GM20000 (cell line): ENCODE results near the gene DCLK1.

Experiments used
- DNase-seq: peaks from one replicate; pipeline ENCODE4 v3.0.0; 2012; ENCODE audit warnings: low spot score
- TF ChIP-seq, protein P1 (sequence below): IDR thresholded peaks from 2 replicates; pipeline ENCODE4 v1.5.1; 2012; ENCODE audit warnings: mild to moderate bottlenecking, control low read depth; ENCODE audit errors: extremely low read depth, missing control alignments

Gene DCLK1

DNA sequence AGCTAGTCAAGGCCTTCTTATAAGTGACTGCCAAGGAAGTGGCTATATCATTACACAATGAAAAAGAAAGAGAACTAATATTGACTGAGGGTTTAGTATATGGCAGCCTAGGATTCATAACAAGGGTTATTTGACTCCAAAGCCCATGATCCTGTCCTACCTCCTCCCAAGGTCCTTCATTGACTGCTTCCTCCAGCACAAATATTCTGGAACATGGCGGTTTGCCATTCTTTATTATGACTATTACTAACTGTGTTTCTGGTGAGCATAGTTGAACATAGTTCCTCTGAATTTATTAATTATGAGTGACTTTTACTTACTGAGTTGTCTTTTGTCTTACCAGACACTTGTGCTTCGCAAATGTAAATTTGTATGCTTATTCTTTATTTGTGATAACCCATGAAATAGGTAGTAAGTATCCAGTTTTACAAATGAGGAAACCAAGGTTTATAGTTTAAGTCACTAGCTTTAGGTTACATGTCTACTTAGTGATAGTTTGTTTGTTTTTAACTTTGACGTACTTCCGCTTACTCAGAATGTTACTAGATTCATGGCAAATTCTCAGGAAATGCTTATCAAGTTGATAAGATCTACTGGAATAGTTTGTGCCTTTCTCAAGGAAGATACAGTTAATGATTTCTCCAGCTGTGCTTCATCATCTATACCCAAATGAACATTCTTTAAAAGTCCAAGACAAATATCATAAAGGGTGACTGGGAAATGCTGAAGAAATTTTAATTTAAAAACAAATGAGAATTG, 15.5 kb upstream of the DCLK1 start:
- TF ChIP-seq, protein P1, sequence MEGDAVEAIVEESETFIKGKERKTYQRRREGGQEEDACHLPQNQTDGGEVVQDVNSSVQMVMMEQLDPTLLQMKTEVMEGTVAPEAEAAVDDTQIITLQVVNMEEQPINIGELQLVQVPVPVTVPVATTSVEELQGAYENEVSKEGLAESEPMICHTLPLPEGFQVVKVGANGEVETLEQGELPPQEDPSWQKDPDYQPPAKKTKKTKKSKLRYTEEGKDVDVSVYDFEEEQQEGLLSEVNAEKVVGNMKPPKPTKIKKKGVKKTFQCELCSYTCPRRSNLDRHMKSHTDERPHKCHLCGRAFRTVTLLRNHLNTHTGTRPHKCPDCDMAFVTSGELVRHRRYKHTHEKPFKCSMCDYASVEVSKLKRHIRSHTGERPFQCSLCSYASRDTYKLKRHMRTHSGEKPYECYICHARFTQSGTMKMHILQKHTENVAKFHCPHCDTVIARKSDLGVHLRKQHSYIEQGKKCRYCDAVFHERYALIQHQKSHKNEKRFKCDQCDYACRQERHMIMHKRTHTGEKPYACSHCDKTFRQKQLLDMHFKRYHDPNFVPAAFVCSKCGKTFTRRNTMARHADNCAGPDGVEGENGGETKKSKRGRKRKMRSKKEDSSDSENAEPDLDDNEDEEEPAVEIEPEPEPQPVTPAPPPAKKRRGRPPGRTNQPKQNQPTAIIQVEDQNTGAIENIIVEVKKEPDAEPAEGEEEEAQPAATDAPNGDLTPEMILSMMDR: no peak
- DNase-seq: no peak

DNA sequence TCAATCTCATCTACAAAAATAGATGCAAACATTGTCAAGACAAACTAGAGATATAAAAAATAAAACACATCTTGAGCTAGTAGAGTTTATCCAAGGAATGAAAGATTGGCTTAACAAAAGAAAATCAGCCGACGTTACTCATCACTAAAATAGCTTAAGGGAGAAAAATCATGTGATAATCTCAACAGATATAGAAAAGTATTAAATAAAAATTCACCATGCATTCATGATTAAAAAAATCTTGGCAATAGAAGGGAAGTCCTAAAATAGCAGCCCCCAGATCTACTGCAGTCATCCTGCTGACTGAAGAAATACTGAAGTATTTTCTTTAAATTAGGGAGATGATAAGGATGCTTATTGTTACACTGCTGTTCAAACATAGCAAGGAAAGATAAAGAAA, 12.6 kb upstream of the DCLK1 start:
- TF ChIP-seq, protein P1: no peak
- no peak for DNase-seq

DNA sequence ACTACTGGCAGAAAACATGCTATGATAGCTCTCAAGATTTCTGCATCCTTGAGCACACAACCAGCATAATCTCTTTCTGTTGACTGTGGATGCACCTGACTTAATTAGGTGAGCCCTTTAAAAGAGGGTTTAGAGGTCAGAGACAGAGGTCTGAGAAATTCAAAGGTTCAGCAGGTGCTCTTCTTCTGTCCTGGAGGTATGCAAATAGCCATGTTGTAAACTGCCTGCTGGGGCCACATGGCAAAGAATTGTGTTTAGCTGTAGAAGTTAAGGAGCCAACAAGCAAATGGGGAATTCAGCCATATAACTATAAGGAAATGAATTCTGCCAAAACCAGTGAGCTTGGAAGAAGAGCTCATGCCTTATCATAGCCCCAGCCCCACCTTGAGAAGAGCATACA, 11.6 kb upstream of the DCLK1 start:
- DNase-seq: no peak
- TF ChIP-seq, protein P1: no peak

DNA sequence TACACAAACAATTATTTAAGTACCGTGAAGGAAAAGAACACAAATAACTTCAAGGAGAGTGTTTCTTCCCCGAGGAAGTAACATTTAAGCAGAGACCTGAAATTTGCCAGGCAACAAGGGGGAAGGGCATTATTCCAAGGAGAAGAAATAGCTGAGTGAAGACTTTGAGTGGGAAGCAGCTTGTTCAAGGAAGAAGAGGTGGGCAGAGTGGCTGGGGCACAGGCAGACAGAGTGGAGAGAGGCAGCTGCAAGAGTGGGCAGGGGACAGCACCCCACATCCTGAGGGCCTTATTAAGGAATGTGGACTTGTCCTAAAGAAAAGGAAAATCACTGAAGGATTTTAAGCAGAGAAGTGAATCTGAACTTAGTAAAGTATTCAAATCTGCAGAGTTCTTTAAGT, 4.7 kb upstream of the DCLK1 start:
- TF ChIP-seq, protein P1: no peak
- DNase-seq: no peak

DNA sequence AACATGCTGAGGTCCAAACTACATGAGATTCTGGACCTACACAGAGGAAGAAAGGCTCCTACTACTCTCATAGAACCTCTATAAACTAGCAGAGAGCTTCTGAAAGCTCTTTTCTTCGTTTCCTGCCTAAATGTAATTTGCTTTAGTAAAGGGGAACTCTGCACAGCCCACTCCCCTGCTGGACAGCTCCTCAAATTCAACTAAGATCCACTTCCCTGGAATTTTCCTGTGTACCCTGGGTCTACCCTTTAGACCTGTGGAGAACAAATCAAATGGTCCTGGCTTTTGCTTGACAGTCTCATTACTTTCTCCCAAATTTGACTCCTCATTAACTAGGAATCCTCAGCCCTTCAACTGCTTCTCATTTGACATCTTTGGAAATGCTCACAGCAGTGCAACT, 3.5 kb upstream of the DCLK1 start:
- no peak for DNase-seq
- TF ChIP-seq, protein P1: no peak

DNA sequence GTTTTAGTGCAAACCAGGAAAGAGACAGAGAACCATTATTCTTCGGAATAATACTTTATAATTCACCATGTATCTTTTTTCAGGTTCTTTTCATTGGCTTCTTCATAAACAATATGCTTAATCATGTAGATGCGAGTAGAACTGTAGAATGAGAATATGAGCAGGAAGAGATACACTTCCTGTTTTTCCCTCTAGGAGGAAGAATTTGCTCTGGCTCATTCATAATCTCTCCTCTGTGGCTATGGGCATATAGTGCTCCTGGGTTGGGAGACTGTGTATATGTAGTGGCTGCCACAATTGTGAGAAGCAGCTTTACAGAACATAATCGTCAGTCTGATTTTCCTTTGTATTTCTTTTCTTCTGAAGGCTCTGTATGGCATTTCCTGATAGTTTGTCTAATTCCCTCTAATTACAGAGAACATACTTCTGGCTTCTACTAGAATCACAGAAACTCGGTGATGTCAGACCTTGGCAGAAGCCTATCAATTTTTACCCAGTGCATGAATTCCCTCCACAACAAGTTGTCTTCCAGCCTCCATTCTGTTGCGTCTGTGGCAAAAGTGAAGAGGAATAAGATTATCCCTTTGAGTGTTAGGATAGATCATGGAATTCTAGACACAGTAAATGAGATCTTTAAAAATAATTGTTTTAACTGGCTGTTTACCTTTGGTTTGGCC, 2.9 kb upstream of the DCLK1 start:
- no peak for DNase-seq
- TF ChIP-seq, protein P1: no peak

DNA sequence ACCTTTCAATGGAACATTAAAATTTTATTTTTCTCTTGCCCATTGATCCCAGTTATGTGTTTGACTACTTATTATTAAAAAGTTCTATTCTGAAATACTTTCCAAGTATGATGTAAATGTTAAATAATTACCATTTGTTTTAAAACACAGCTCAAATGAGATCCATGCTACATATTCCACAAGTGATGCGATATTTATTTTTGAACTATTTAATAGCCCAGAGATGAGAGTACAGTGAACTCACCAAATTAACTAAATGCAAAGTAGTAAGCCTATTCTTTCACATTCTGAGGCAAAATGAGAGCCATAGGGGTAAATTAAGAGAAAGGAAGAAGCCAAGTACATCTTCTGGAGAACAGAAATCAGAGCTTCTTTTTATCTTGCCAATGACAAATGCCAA, 1.2 kb upstream of the DCLK1 start:
- TF ChIP-seq, protein P1: no peak
- no peak for DNase-seq
